ENCODE data around the gene HTR3C.

DNA sequence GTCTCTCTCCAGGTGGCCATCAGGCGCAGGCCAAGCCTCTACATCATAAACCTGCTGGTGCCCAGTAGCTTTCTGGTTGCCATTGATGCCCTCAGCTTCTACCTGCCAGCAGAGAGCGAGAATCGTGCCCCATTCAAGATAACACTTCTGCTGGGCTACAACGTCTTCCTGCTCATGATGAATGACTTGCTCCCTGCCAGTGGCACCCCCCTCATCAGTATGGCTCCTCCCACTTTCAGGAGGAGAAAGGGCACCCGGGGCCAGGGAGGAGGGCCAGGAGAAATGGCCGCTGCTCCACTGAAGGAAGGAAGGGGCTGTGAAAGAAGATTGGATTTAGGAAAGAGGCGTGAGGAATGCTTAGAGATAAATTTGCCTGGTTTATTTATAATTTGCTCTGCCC, 6.6 kb downstream of the HTR3C start:
- TF ChIP-seq POLR2A (IDR thresholded peaks at IDR 0.05), result no peak
- TF ChIP-seq, protein P1, sequence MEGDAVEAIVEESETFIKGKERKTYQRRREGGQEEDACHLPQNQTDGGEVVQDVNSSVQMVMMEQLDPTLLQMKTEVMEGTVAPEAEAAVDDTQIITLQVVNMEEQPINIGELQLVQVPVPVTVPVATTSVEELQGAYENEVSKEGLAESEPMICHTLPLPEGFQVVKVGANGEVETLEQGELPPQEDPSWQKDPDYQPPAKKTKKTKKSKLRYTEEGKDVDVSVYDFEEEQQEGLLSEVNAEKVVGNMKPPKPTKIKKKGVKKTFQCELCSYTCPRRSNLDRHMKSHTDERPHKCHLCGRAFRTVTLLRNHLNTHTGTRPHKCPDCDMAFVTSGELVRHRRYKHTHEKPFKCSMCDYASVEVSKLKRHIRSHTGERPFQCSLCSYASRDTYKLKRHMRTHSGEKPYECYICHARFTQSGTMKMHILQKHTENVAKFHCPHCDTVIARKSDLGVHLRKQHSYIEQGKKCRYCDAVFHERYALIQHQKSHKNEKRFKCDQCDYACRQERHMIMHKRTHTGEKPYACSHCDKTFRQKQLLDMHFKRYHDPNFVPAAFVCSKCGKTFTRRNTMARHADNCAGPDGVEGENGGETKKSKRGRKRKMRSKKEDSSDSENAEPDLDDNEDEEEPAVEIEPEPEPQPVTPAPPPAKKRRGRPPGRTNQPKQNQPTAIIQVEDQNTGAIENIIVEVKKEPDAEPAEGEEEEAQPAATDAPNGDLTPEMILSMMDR (IDR thresholded peaks at IDR 0.05), result no peak
